Transverse colon (tissue), 4 donors: ENCODE data around the gene CDH26. TPM values are rescaled to one million over a fixed set of nuclear protein-coding genes. Genes with fewer than 3 reads are reported as not detected.

Experiments
- DNase-seq: peaks from one replicate; pipeline ENCODE4 v3.0.0-alpha.2; 2019
- H3K27ac ChIP-seq, 4 donors: fragments of 200-600 bp; sonication (generic); 2 replicates each; pipeline ENCODE4 v1.5.1; 2016 to 2018; ENCODE audit warnings: inconsistent platforms in 4 of 4
- H3K27me3 ChIP-seq: fragments of 200-600 bp; sonication (generic); 2 replicates; pipeline ENCODE4 v1.5.1; 2017; ENCODE audit warnings: inconsistent platforms
- H3K36me3 ChIP-seq, 4 donors: fragments of 200-600 bp; sonication (generic); 2 replicates each; pipeline ENCODE4 v1.5.1; 2017 to 2019; ENCODE audit warnings: inconsistent platforms in 4 of 4
- H3K4me1 ChIP-seq, 4 donors: fragments of 200-600 bp; sonication (generic); 2 replicates each; pipeline ENCODE4 v1.5.1; 2017 to 2020; ENCODE audit warnings: inconsistent platforms in 4 of 4
- H3K4me3 ChIP-seq, 4 donors: fragments of 200-600 bp; sonication (generic); 1 replicate in 1 of 4; 2 replicates in 3 of 4; pipeline versions ENCODE4 v1.5.1 to v1.6.1; 2017 to 2019; ENCODE audit warnings: inconsistent platforms in 4 of 4
- H3K9me3 ChIP-seq, 2 donors: fragments of 200-600 bp; sonication (generic); 2 replicates each; pipeline ENCODE4 v1.5.1; 2017 to 2019; ENCODE audit warnings: inconsistent platforms in 2 of 2
- CTCF ChIP-seq, 5 experiments: fragments of 200-600 bp in 3 of 5; fragments of 450-650 bp in 2 of 5; sonication (generic) in 3 of 5; IDR thresholded peaks; 1 replicate in 2 of 5; 2 replicates in 3 of 5; pipeline ENCODE4 v1.5.1; 2016 to 2017; ENCODE audit warnings: antibody characterized with exemption in 5 of 5, inconsistent platforms in 3 of 5, mild to moderate bottlenecking in 2 of 5, moderate library complexity in 1 of 5
- EP300 ChIP-seq: sonication (generic); formaldehyde crosslinking; IDR thresholded peaks from one replicate; pipeline ENCODE4 v1.6.1; 2017; ENCODE audit warnings: antibody characterized with exemption, low read depth
- POLR2A ChIP-seq: fragments of 450-650 bp; IDR thresholded peaks from one replicate; pipeline ENCODE4 v1.6.1; 2016; ENCODE audit warnings: antibody characterized with exemption, mild to moderate bottlenecking, moderate library complexity
- POLR2AphosphoS5 ChIP-seq, 3 donors: sonication (generic); formaldehyde crosslinking; IDR thresholded peaks; one replicate each; pipeline ENCODE4 v1.6.1; 2016; ENCODE audit warnings: antibody characterized with exemption in 3 of 3
- WGBS, 2 donors: methylation state at CpG; one replicate each; pipeline ENCODE4 v1.1.5; 2018; ENCODE audit warnings: low coverage in 1 of 2; 5-methylcytosine and 5-hydroxymethylcytosine counted together
- in situ Hi-C, 4 donors: fragments of 200-750 bp; cut with MboI; loops; one replicate each; pipeline versions ENCODE4 v1.15.0 to v1.15.1; 2017; ENCODE audit warnings: low sequenced_read_pairs in 3 of 4, low pct_ligation_motif_present in 1 of 4, low pct_unique_long_range_greater_than_20kb in 1 of 4
- intact Hi-C: fragments of 100-400 bp; cut with DNase I; formaldehyde crosslinking; loops from one replicate; pipeline ENCODE4 v1.15.1; 2023; ENCODE audit warnings: low total_unique reads
- total RNA-seq, 4 donors: library from RNA; depleted of rRNA; stranded (reverse); fragments of >200 nt; gene quantifications; one replicate each; pipeline ENCODE4 v1.1.0, GENCODE V29; 2016

The CDH26 gene
- total RNA-seq, 4 donors from 2014 or later, result 1.4 to 1.9 TPM; not detected in 2

- intact Hi-C loops (no loop called here), in situ Hi-C loops (no loop called here)
- peaks cover 0 to 6% (median 0%) of the 10 kb centered on the region in 4 donors for H3K4me1 ChIP-seq
Observed at GRCh38 chr20:59948212-59948611, 10.0 kb upstream of the CDH26 start.

GRCh38 chr20:59948828-59949720 is 9.1 kb upstream of the CDH26 start:
- DNase-seq, result no peak
- H3K27ac ChIP-seq, result no peak overlapping the region
- in situ Hi-C loops (no loop called here), intact Hi-C loops (no loop called here)
- 37 to 41% methylated on average over 7 of the region's 7 CpGs for WGBS, 2 donors
- no peak overlapping the region for H3K4me3 ChIP-seq
- peaks cover 0 to 6% (median 0%) of the 10 kb centered on the region in 4 donors for H3K4me1 ChIP-seq
- no peaks in the 10 kb centered on the region for H3K9me3 ChIP-seq
- H3K36me3 ChIP-seq, result peaks cover 0 to 15% (median 2%) of the 10 kb centered on the region in 4 donors
- no peaks in the 10 kb centered on the region for H3K27me3 ChIP-seq
- no peak for TF ChIP-seq EP300
- peak; percentile 45 to 63 (median 57) for TF ChIP-seq CTCF (IDR thresholded peaks at IDR 0.05)

More at GRCh38 chr20:59948212-59948611, 10.0 kb upstream of the CDH26 start:
- Histone ChIP-seq H3K27ac (no peak overlapping the region), H3K4me3 (no peak overlapping the region), H3K36me3 (peaks cover 0 to 23% (median 6%) of the 10 kb centered on the region in 4 donors), H3K9me3 (no peaks in the 10 kb centered on the region), H3K27me3 (no peaks in the 10 kb centered on the region)
- no peak for DNase-seq
- TF ChIP-seq EP300 (no peak), POLR2AphosphoS5 (IDR thresholded peaks at IDR 0.05) (no peak)
- 17 to 57% methylated on average over 1 of the region's 1 CpG for WGBS, 2 donors

DNA sequence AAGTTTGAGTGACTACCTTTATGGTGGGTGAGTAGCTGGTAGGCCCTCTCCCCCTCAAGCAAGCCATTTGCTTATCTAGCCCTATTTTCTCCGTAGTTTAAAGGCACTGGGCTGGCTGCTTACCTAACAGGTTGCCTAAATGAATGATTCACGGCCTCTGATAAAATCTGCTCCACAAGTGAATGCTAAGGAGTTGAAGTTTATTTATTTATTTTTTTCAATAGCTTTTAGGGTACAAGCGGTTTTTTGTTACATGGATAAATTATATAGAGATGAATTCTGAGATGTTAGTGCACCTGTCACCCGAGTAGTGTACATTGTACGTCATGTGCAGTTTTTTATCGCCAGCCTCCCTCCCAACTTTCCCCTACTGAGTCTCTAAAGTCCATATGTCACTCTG is 8.3 kb upstream of the CDH26 start:
- Histone ChIP-seq H3K36me3 (peaks cover 0 to 7% (median 0%) of the 10 kb centered on the region in 4 donors), H3K27ac (no peak overlapping the region), H3K9me3 (no peaks in the 10 kb centered on the region), H3K4me3 (no peak overlapping the region), H3K4me1 (peaks cover 0 to 6% (median 0%) of the 10 kb centered on the region in 4 donors), H3K27me3 (no peaks in the 10 kb centered on the region)
- DNase-seq, result no peak
- WGBS, 2 donors, result 91 to 96% methylated on average over 6 of the region's 6 CpGs
- intact Hi-C loops (no loop called here), in situ Hi-C loops (loop anchor here in 1 of 4 donors (10.0 kb wide), 1 partner anchor 85 kb away; no protein-coding TSS in a partner anchor)
- TF ChIP-seq EP300, result no peak
- no peak for TF ChIP-seq CTCF (IDR thresholded peaks at IDR 0.05)

- intact Hi-C loops (no loop called here), in situ Hi-C loops (loop anchor here in 1 of 4 donors (10.0 kb wide), 1 partner anchor 80 kb away; no protein-coding TSS in a partner anchor)
- Histone ChIP-seq H3K27me3 (peaks cover 4% of the 10 kb centered on the region), H3K36me3 (peaks cover 0 to 6% (median 0%) of the 10 kb centered on the region in 4 donors), H3K9me3 (no peaks in the 10 kb centered on the region), H3K4me3 (no peak overlapping the region), H3K27ac (no peak overlapping the region), H3K4me1 (peaks cover 0 to 4% (median 0%) of the 10 kb centered on the region in 4 donors)
- TF ChIP-seq POLR2A (no peak), POLR2AphosphoS5 (IDR thresholded peaks at IDR 0.05) (no peak), EP300 (no peak), CTCF (IDR thresholded peaks at IDR 0.05) (no peak)
- DNase-seq, result no peak
- 88% methylated on average over 4 of the region's 4 CpGs; no CpG with 5 or more reads in 1 of the 2 donors for WGBS, 2 donors
Observed at GRCh38 chr20:59954718-59955117, 3.5 kb upstream of the CDH26 start.
